ENCODE data around the gene ZNF132.

ZNF132 gene

DNA sequence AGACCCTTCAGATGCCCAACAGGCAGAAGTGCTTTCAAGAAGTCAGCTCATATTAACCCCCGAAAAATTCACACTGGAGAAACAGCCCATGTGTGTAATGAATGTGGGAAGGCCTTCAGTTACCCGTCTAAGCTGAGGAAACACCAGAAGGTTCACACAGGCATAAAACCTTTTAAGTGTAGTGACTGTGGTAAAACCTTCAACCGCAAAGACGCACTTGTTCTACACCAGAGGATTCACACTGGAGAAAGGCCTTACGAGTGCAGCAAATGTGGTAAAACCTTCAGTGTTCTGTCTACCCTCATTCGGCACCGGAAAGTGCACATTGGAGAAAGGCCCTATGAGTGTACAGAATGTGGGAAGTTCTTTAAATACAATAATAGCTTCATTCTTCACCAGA, 22.9 kb downstream of the ZNF132 start:
- TF ChIP-seq TAF1 (IDR thresholded peaks at IDR 0.05; ENCODE audit: borderline replicate concordance, insufficient read depth, low read length) (no peak), FOXP2 (optimal IDR thresholded peaks at IDR 0.05; ENCODE audit: borderline replicate concordance, extremely low read depth, extremely low read length, insufficient read depth) (no peak), POLR2AphosphoS5 (IDR thresholded peaks at IDR 0.05; ENCODE audit: low read depth, low read length) (no peak), SIN3A (IDR thresholded peaks at IDR 0.05; ENCODE audit: borderline replicate concordance, insufficient read depth, low read length) (no peak)
- TF ChIP-seq, protein P1, sequence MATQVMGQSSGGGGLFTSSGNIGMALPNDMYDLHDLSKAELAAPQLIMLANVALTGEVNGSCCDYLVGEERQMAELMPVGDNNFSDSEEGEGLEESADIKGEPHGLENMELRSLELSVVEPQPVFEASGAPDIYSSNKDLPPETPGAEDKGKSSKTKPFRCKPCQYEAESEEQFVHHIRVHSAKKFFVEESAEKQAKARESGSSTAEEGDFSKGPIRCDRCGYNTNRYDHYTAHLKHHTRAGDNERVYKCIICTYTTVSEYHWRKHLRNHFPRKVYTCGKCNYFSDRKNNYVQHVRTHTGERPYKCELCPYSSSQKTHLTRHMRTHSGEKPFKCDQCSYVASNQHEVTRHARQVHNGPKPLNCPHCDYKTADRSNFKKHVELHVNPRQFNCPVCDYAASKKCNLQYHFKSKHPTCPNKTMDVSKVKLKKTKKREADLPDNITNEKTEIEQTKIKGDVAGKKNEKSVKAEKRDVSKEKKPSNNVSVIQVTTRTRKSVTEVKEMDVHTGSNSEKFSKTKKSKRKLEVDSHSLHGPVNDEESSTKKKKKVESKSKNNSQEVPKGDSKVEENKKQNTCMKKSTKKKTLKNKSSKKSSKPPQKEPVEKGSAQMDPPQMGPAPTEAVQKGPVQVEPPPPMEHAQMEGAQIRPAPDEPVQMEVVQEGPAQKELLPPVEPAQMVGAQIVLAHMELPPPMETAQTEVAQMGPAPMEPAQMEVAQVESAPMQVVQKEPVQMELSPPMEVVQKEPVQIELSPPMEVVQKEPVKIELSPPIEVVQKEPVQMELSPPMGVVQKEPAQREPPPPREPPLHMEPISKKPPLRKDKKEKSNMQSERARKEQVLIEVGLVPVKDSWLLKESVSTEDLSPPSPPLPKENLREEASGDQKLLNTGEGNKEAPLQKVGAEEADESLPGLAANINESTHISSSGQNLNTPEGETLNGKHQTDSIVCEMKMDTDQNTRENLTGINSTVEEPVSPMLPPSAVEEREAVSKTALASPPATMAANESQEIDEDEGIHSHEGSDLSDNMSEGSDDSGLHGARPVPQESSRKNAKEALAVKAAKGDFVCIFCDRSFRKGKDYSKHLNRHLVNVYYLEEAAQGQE (IDR thresholded peaks at IDR 0.05; ENCODE audit: insufficient read depth in 1 of 2, low read depth in 2 of 2, low read length in 2 of 2) = no peak

DNA sequence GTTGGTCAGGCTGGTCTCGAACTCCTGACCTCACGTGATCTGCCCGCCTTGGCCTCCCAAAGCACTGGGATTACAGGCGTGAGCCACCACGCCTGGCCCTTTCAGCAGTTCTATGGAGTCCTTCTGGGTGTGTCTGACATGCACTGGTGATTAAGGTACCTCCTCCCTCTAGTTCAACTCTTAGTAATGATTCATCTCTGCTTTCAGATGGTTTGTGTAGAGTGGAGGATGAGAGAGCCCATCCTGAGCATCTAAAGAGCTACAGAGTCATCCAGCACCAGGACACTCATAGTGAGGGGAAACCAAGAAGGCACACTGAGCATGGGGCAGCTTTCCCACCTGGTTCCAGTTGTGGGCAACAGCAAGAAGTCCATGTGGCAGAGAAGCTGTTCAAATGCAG, 23.3 kb downstream of the ZNF132 start:
- TF ChIP-seq TAF1 (IDR thresholded peaks at IDR 0.05; ENCODE audit: borderline replicate concordance, insufficient read depth, low read length) (no peak), FOXP2 (optimal IDR thresholded peaks at IDR 0.05; ENCODE audit: borderline replicate concordance, extremely low read depth, extremely low read length, insufficient read depth) (no peak), SIN3A (IDR thresholded peaks at IDR 0.05; ENCODE audit: borderline replicate concordance, insufficient read depth, low read length) (no peak), POLR2AphosphoS5 (IDR thresholded peaks at IDR 0.05; ENCODE audit: low read depth, low read length) (no peak)
- TF ChIP-seq, protein P1 (IDR thresholded peaks at IDR 0.05; ENCODE audit: insufficient read depth in 1 of 2, low read depth in 2 of 2, low read length in 2 of 2) = no peak

DNA sequence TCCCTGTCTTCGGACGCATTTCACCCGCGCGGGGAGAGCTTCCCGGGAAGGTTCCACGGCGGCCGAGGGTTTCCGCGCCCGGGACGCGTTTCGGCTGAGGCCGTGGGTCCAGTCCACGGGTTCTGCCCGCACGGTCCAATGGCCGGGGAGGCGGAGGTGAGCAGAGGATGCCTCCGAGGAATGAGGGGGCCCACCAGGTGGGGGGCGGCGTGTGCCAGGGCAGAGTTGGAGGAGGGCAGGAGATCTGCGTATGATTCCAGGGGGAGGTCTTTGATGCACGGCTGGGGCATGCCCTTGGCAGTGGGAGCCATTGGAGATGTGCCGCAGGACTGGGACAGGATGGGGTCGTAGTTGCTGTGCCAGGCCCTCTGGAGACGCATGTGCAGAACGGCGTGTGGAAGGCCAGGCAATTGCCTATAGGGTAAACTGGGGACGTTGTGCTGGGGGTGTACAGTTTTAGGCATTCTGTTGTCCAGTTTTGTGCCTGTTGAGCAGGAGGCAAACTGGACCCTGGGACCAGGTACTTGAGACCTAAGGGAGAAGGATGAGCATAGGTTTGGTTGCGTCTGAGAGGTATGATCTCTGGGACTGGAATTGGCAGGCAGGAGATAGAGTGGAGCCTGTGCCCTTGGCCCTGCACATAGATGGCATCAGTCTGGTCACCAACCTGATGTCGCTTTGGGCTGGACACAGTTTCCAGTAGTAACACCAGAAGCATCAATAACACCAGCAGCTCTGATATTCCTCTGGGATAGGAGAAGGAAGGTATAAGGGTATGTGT, 30.8 kb downstream of the ZNF132 start:
- TF ChIP-seq FOXP2 (optimal IDR thresholded peaks at IDR 0.05; ENCODE audit: borderline replicate concordance, extremely low read depth, extremely low read length, insufficient read depth) (no peak), POLR2AphosphoS5 (IDR thresholded peaks at IDR 0.05; ENCODE audit: low read depth, low read length) (no peak)

DNA sequence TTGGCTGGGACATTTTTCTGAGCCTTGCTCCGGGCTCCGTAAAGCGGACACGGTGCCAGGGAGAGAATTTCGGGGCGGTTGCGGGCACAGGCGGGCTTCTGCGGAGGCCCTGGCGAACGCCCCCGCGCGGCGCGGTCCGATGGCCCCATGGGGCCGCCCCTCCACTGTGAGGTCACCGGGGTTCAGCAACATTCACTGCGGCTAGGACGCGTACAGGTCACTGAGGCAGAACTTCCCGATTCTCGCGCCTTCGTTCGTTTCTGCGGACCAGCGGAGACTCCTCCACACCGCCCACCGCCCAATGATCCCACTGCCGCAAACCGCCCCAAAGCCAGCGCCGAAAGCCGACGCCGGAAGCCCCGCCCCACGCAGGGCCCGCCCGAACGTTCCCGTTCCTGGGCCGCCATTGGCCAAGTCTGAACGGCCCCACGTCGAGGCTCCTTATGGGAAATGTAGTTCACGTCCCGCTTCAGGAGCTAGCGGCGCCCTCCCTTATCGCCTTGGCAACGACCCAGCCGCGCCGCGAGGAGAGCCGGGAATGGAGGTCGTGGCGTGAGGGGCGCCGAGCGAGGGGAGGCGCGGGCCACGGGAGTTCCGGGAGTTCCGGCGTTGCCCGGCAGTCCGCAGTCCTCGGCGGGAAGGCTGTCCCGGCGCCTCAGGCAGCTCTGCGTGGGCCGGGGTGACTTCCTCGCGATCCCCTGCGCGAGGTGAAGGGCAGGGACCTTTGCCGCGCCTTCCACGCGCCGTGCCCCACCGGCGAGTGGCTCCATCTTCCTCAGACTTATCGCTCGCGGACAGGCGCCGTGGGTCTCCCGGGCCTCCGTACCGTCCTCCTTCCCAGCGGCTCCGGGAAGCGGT, 31.6 kb downstream of the ZNF132 start, which contains the start of gene ZNF584:
Gene ZNF584, plus strand, starts transcription at position 498 of the 858 bp plus-strand sequence. CDS start 499 bp downstream, outside the sequence.
- TF ChIP-seq TAF1 (IDR thresholded peaks at IDR 0.05; ENCODE audit: borderline replicate concordance, insufficient read depth, low read length) (peak; percentile 81; the same call in 1 of the 2 replicates), POLR2AphosphoS5 (IDR thresholded peaks at IDR 0.05; ENCODE audit: low read depth, low read length) (peak; percentile 97), FOXP2 (optimal IDR thresholded peaks at IDR 0.05; ENCODE audit: borderline replicate concordance, extremely low read depth, extremely low read length, insufficient read depth) (peak; percentile 16), SIN3A (IDR thresholded peaks at IDR 0.05; ENCODE audit: borderline replicate concordance, insufficient read depth, low read length) (no peak; the same call in 1 of the 2 replicates)

DNA sequence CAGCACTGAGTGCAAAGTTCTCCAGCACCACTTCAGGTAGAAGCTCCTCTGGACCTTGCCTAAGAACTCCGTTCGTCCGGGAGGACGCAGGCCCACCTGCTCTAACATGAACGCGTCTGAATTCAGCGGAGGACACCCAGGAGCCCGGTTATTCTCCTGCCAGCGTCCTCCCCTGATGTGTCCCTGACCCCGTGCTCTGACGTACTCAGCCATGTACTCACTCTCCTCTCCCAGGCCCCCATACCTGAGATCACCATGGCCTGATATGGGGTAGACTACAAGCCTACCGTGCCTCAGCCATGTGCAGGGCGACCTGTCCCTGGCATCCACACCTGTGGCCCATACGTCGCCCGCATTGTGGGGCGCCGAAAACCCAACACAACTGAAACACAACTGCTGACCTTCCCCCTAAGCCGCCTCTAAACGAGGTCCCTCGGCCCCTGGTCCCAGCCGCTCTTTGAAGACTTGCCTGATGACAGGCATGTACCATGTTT, 32.2 kb downstream of the ZNF132 start:
- TF ChIP-seq, protein P1 (IDR thresholded peaks at IDR 0.05; ENCODE audit: insufficient read depth in 1 of 2, low read depth in 2 of 2, low read length in 2 of 2) = no peak
- TF ChIP-seq SIN3A (IDR thresholded peaks at IDR 0.05; ENCODE audit: borderline replicate concordance, insufficient read depth, low read length) (no peak), TAF1 (IDR thresholded peaks at IDR 0.05; ENCODE audit: borderline replicate concordance, insufficient read depth, low read length) (no peak), FOXP2 (optimal IDR thresholded peaks at IDR 0.05; ENCODE audit: borderline replicate concordance, extremely low read depth, extremely low read length, insufficient read depth) (no peak), POLR2AphosphoS5 (IDR thresholded peaks at IDR 0.05; ENCODE audit: low read depth, low read length) (no peak)

Data from PFSK-1 (cell line).